Heart left ventricle (tissue), 16 donors: ENCODE results near the gene MYOCOS. TPM values are rescaled to one million over a fixed set of nuclear protein-coding genes. Genes with fewer than 3 reads are reported as not detected.

ENCODE experiments used
- ATAC-seq, 4 donors: fragments of 200-7000 bp; cut with Tn5 transposase; one replicate each; pipeline ENCODE4 v1.9.1; 2020 to 2022; ENCODE audit warnings: moderate library complexity in 4 of 4, mild to moderate bottlenecking in 3 of 4, moderate number of reproducible peaks in 1 of 4
- DNase-seq, 5 donors: peaks; one replicate each; pipeline ENCODE4 v3.0.0-alpha.2; 2020
- H3K27ac ChIP-seq, 12 donors: fragments of 200-600 bp; sonication (generic) in 4 of 12; one replicate each; pipeline versions ENCODE4 v1.5.0 to v1.8.0; 2016 to 2022; ENCODE audit warnings: mild to moderate bottlenecking in 2 of 12
- H3K27me3 ChIP-seq, 9 donors: fragments of 200-600 bp; sonication (generic) in 2 of 9; one replicate each; pipeline versions ENCODE4 v1.5.1 to v1.8.0; 2016 to 2022; ENCODE audit warnings: mild to moderate bottlenecking in 3 of 9
- H3K36me3 ChIP-seq, 9 donors: fragments of 200-600 bp; sonication (generic) in 2 of 9; one replicate each; pipeline versions ENCODE4 v1.5.0 to v1.8.0; 2018 to 2022; ENCODE audit warnings: mild to moderate bottlenecking in 2 of 9
- H3K4me1 ChIP-seq, 12 donors: fragments of 200-600 bp; sonication (generic) in 4 of 12; one replicate each; pipeline versions ENCODE4 v1.5.0 to v1.8.0; 2016 to 2022; ENCODE audit warnings: mild to moderate bottlenecking in 3 of 12
- H3K4me3 ChIP-seq, 12 donors: fragments of 200-600 bp; sonication (generic) in 4 of 12; one replicate each; pipeline versions ENCODE4 v1.5.0 to v1.8.0; 2017 to 2022; ENCODE audit warnings: mild to moderate bottlenecking in 9 of 12, moderate library complexity in 4 of 12
- H3K9me3 ChIP-seq, 12 donors: fragments of 200-600 bp; sonication (generic) in 4 of 12; one replicate each; pipeline versions ENCODE4 v1.5.0 to v1.8.0; 2016 to 2022; ENCODE audit warnings: mild to moderate bottlenecking in 1 of 12
- CTCF ChIP-seq, 12 donors: fragments of 200-600 bp; sonication (generic) in 4 of 12; IDR thresholded peaks; one replicate each; pipeline versions ENCODE4 v1.5.0 to v1.8.0; 2018 to 2022; ENCODE audit warnings: antibody characterized with exemption in 12 of 12, mild to moderate bottlenecking in 5 of 12
- POLR2A ChIP-seq, 2 donors: fragments of 450-650 bp; IDR thresholded peaks; one replicate each; pipeline ENCODE4 v1.6.1; 2017; ENCODE audit warnings: antibody characterized with exemption in 2 of 2, mild to moderate bottlenecking in 2 of 2, moderate library complexity in 2 of 2
- WGBS, 4 donors: extraction: QIAGEN DNeasy Blood & Tissue Kit in 2 of 4; methylation state at CpG; one replicate each; pipeline versions ENCODE4 v1.1.5 to v1.1.7; 2013 to 2018; 5-methylcytosine and 5-hydroxymethylcytosine counted together
- intact Hi-C, 10 donors: fragments of 100-400 bp; cut with DNase I; formaldehyde crosslinking; loops; one replicate each; pipeline versions ENCODE4 v1.11.1 to v1.14.2; 2022
- polyA plus RNA-seq, 2 donors: library from polyadenylated mRNA; stranded (reverse); fragments of 200-250 nt; gene quantifications; one replicate each; pipeline ENCODE4 v1.2.3, GENCODE V29; 2013
- total RNA-seq, 9 donors: library from RNA; depleted of rRNA in 2 of 9; stranded (reverse); fragments of >200 nt in 2 of 9; fragmentation: NEBNext Ultra II Directional in 3 of 9; extraction: Animal tissue kit (Norgen Biotek cat#: 25700) in 3 of 9; gene quantifications; one replicate each; pipeline versions ENCODE4 v1.1.0 to v1.2.4, GENCODE V29; 2016 to 2023
- donor health status: ischemic (EF 13 %, LVEDD 7.1; RV severe dilation, severe dysfunction).
- donor health status: healthy with polysubstance abuse.
- donor health status: DM: no; HTN: yes; CAD: no.
- donor health status: DM: no; HTN: no; CAD: no.
- donor health status: ischemic (EF 25% LVEDD 6.9; RV normal size, moderate dysfunction).
- donor health status: ischemic (EF 25% LVEDD 5.7; RV mildly dilated, moderate dysfunction).
- donor health status: healthy.
- donor health status: DM: yes; HTN: yes; CAD: no.
- donor health status: ischemic (EF 35%, LVEDD 5.7; RV mildly dilated, moderate dysfunction).
- donor health status: nonischemic (EF 11% LVEDD 7.7; RV severe dilation, severe dysfunction).
- donor health status: DM: yes; HTN: yes; CAD: no.
- donor health status: PGD.
- donor health status: ischemic (EF 29% LVEDD 5.4; RV normal size, mild dysfunction).
- donor health status: nonischemic (EF 23%, LVEDD 6.1; RV moderate dilation, normal function).

The MYOCOS gene
- total and polyA plus RNA-seq, 11 donors: not detected

GRCh38 chr1:171640225-171640624 is 18.2 kb downstream of the MYOCOS start:
- 88 to 100% (median 97%) methylated on average over 1 of the region's 1 CpG for WGBS, 4 donors
- DNase-seq: no peak
- Histone ChIP-seq H3K9me3 (no peaks in the 10 kb centered on the region), H3K4me1 (peaks cover 0 to 6% (median 3%) of the 10 kb centered on the region in 12 donors), H3K36me3 (no peaks in the 10 kb centered on the region), H3K27me3 (no peaks in the 10 kb centered on the region), H3K4me3 (no peak overlapping the region), H3K27ac (no peak overlapping the region)
- TF ChIP-seq CTCF (IDR thresholded peaks at IDR 0.05) (no peak), POLR2A (IDR thresholded peaks at IDR 0.05) (no peak)
- intact Hi-C loops: loop anchor here in 7 of 10 donors (5.0 to 10.0 kb wide), 6 partner anchors 77 to 345 kb away; partner anchors contain the start of gene METTL13 (in 3 of the 7)
- ATAC-seq: no peak

- H3K36me3 ChIP-seq: no peaks in the 10 kb centered on the region
- no peak for ATAC-seq
- no peak overlapping the region for H3K27ac ChIP-seq
- H3K4me1 ChIP-seq: peaks cover 0 to 16% (median 11%) of the 10 kb centered on the region in 12 donors
- 50 to 66% (median 57%) methylated on average over 10 of the region's 10 CpGs for WGBS, 4 donors
- TF ChIP-seq POLR2A (IDR thresholded peaks at IDR 0.05) (no peak), CTCF (IDR thresholded peaks at IDR 0.05) (no peak)
- DNase-seq: no peak
- no peak overlapping the region for H3K4me3 ChIP-seq
- H3K27me3 ChIP-seq: no peaks in the 10 kb centered on the region
- H3K9me3 ChIP-seq: no peaks in the 10 kb centered on the region
- intact Hi-C loops: loop anchor here in 7 of 10 donors (5.0 to 10.0 kb wide), 6 partner anchors 76 to 344 kb away; partner anchors contain the start of gene METTL13 (in 3 of the 7)
These were observed 19.2 kb downstream of the MYOCOS start for GRCh38 chr1:171641076-171641864.

DNA sequence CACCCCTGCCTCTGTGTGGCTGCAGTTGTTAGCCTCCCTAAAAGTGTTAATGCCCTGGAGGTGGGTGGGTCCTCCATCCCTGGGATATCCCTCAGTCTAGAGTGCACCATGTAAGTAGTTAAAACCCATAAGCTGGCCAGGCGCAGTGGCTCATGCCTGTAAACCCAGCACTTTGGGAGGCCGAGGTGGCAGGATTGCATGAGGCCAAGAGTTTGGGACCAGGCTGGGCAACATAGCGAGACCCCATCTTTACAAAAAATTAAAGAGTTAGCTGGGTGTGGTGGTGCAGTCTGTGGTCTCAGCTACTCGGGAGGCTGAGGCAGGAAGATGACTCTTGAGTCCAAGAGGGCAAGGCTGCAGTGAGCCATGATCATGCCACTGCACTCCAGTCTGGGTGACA is 20.2 kb downstream of the MYOCOS start:
- intact Hi-C loops: loop anchor here in 7 of 10 donors (5.0 to 10.0 kb wide), 6 partner anchors 75 to 343 kb away; partner anchors contain the start of gene METTL13 (in 3 of the 7)
- DNase-seq (no peak), ATAC-seq (no peak)
- Histone ChIP-seq H3K4me3 (no peak overlapping the region), H3K9me3 (no peaks in the 10 kb centered on the region), H3K27ac (no peak overlapping the region), H3K36me3 (no peaks in the 10 kb centered on the region), H3K4me1 (peaks cover 0 to 18% (median 12%) of the 10 kb centered on the region in 12 donors), H3K27me3 (no peaks in the 10 kb centered on the region)
- TF ChIP-seq POLR2A (IDR thresholded peaks at IDR 0.05) (no peak), CTCF (IDR thresholded peaks at IDR 0.05) (no peak)
- WGBS, 4 donors: 75 to 90% (median 87%) methylated on average over 4 of the region's 4 CpGs

- WGBS, 4 donors: 79 to 84% (median 80%) methylated on average over 7 to 8 of the region's 8 CpGs
- peaks cover 0 to 18% (median 12%) of the 10 kb centered on the region in 12 donors for H3K4me1 ChIP-seq
- intact Hi-C loops: loop anchor here in 7 of 10 donors (5.0 to 10.0 kb wide), 6 partner anchors 74 to 342 kb away; partner anchors contain the start of gene METTL13 (in 3 of the 7)
- H3K27ac ChIP-seq: no peak overlapping the region
- DNase-seq: no peak
- H3K36me3 ChIP-seq: no peaks in the 10 kb centered on the region
- no peaks in the 10 kb centered on the region for H3K9me3 ChIP-seq
- H3K27me3 ChIP-seq: no peaks in the 10 kb centered on the region
- no peak for ATAC-seq
- H3K4me3 ChIP-seq: no peak overlapping the region
- TF ChIP-seq POLR2A (IDR thresholded peaks at IDR 0.05) (no peak), CTCF (IDR thresholded peaks at IDR 0.05) (no peak)
These were observed 21.1 kb downstream of the MYOCOS start for GRCh38 chr1:171643156-171643555.
